Measurements from ENCODE around the gene SEC14L1.
"Not testable (repeated sequence)": the region's sequence is repeated elsewhere in the genome, so short reads cannot be mapped to it uniquely, and the experiment has no call there.

The SEC14L1 gene

DNA sequence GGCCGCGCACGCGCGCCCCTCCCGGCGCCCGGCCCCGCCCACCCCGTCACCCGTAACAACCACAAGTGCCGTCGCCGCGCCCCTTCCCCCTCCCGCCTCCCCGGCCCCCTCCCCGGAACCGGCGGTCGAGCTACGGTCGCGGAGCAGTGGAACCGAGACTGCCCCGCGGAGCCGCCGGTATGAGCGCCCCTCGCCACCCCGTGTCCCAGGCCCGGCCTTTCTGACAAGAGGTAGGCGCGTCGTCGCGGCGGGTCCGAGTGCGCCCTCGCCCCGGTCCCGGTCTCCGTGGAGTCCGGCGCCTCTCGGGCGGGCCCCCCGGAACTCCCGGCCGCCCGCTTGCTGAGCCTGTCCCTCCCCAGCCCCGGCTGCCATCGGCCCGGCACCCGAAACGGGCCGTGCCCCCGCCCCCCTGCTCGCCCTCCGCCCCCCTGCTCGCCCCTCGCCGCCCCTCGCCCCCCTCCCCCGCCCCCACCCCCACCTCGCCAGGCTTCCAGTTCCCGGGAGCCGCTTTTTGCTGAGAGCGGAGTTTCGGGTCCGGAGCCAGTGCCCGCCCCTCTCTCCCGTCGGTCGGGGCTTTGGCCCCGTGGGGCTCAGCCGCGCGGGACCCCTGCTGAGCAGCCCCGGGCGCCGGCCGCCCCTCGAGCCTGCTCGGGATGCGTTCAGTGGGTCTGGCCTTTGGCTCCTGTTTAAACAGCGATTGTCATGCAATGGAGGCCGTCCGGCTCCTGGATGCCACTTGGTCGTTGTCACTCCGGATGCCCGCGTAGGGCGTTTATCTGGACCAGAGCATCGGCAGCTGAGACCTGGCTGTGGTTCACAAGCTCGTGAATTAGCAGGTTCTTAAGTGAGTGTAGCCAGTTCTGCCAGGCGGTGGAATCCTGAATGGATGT, at the start of gene SEC14L1:
Gene SEC14L1 (plus strand): TSS at position 92 of the 890 bp plus-strand sequence. CDS start 2,628 bp downstream, outside the sequence.
- no peak for DNase-seq

DNA sequence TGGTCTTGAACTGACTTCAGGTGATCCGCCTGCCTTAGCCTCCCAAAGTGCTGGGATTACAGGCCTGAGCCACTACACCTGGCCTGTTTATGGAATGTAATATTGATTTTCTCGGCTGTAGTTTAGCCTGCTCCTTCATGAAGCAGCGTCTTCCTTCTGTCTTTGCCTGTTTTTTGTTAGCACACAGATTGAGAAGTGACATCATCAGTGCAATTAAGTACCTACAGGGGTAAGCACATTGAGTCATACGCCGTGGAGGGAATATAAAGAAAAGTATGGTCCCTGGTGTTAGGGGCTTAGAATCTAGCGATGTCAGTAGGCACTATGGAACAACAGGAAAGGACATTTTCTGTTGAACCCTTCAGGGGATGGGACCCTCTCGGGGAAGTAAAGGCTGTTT, 48.7 kb upstream of the SEC14L1 start:
- DNase-seq: no peak

DNA sequence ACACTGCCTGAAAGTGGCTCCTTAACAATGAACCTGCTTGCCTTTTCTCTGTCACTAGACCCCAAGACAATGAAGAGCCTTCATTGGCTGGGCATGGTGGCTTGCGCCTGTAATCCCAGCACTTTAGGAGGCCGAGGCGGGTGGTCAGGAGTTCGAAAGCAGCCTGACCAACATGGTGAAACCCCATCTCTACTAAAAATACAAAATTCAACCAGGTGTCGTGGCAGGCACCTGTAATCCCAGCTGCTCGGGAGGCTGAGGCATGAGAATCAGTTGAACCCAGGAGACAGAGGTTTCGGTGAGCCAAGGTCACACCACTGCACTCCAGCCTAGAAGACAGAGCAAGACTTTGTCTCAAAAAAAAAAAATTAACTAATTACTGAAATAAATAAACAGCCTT, 45.3 kb upstream of the SEC14L1 start:
- DNase-seq: no peak

DNA sequence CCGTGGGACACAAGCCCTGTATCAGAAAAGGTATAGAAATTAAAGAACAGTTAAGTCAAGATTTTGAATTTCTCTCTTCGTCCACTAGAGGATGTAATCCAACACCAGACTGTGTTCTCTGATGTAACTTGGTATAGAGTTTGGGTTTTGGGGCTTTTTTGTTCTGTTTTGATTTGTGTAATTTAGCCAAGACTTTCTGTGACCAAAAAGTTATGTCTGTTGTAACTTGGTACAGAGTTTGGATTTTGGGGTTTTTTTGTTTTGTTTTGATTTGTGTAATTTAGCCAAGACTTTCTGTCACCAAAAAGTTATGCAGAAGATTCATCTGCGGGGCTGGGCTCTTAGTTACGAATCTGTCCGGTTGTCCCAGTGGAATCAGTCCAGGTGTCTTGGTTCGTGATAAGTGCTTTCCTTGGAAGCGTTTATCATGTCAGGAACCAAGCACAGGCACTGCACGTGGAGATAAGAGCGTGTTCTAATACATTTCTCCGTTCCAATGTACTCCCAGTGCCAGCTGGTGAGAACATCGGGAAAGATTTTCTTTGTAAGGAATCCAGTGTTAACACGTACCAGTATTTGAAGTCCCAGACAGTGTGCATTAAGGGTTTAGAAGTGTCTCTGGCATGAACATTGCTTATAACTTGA, 44.1 kb upstream of the SEC14L1 start:
- DNase-seq: no peak

DNA sequence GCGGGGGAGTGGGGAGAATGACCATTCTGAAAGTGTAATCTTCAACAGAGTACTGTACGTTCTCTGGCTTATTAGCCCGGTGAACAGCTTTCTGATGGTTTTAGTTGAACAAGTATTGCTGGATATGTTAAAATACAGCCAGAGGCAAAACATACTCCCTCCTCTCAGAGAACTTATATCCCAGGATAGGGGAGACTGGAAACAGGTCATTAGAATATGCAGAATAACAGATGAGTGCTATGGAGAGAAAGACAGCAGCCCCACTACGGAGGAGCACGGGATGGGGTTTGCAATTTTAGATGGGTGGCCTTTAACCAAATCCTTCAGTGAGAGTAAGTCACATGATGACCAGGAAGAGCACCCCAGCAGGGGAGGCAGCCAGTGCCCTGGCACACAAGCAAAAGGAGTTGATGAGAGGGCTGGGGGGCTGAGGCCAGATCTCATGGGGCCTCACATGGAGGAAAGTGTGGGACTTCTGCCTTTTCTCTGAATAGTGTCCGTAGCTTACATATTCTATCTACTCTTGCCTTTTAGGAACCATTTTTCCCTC, 43.1 kb upstream of the SEC14L1 start:
- no peak for DNase-seq

DNA sequence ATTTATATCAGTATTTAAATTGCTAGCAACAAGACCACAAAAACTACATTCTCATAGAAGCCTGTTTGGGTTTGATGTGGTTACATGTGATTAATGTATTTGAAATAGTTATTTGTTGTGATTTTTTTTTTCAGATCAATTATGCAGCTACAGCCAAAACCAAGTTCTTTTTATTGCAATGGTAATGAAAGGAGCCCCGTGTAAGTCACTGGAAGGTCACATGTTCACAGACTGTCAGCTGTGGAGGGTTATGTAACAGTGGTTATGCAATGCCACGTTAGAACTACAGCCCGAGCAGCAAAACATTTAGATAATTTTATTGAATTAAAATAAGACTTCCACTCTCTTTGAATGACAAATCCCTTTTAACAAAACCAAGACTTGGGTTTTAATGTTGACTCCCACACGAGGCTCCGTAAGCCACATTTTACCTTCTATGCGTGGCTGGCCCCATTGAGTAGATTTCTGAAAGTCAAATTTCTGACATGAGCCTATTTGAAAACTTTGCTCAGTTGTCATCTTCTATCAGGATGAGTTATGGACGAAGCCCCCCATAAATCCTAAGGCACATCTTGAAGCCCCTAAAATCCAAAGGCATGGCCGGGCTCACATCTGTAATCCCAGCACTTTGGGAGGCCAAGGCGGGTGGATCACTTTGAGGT, 41.8 kb upstream of the SEC14L1 start:
- no peak for DNase-seq

DNA sequence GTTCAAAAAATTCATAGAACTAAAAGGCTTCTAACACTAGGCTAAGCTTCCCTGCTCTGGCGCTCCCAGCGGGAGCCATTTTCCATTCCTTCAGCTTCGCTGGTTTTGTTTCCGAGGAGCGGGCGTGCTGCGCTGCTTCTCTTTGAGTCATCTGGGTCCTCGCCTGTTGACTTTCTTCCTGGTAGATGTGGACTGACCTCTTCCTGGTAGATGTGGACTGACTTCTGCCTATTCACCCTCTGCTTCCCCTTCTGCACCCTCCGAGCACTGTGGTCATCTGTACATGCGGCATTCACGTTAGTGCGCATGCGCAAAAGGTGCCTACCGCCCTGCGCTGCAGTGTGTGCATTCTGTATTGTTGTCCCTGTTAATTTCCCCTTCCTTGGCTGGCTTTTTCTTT, 40.8 kb upstream of the SEC14L1 start:
- no peak for DNase-seq

DNA sequence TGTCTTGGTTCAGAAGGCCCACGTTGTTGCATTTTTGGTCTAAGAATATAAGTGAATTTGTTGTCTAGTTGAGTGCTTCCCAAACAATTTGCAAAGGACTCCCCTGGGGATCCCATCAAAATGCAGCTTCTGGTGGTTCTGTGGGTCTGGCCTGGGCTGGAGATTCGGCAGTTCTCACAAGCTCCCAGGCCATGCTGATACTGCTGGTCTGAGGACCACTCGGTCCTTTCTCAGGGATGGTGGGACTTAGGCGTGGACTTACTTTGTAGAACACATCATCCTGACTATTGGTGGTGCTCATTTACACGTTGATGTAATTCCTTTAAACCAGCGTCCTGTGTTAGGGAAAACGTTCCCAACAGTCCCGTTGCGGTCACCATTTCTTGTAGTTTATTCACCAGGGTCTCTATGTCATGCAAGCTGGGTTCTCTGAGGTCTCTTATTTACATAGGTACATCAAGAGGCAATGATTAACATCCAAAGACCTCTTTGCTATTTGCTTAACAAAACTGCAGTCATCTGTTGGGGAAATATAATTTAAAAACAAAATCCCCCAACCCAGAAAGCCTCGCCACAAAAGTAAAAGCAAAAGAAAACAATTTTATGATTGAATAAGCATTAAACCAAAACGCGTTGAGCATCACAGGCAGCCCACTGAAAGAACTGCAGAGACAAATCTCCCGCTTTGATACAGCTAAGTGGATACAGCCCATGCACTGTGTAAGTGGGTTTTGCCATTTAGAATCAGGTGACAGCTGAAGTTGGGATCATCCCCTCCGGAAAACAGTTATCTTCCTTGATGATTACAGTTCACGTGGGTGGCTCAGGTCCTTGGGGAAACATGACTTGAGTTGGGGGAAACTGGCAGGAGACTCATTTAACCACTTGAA, 39.0 kb upstream of the SEC14L1 start:
- no peak for DNase-seq

DNA sequence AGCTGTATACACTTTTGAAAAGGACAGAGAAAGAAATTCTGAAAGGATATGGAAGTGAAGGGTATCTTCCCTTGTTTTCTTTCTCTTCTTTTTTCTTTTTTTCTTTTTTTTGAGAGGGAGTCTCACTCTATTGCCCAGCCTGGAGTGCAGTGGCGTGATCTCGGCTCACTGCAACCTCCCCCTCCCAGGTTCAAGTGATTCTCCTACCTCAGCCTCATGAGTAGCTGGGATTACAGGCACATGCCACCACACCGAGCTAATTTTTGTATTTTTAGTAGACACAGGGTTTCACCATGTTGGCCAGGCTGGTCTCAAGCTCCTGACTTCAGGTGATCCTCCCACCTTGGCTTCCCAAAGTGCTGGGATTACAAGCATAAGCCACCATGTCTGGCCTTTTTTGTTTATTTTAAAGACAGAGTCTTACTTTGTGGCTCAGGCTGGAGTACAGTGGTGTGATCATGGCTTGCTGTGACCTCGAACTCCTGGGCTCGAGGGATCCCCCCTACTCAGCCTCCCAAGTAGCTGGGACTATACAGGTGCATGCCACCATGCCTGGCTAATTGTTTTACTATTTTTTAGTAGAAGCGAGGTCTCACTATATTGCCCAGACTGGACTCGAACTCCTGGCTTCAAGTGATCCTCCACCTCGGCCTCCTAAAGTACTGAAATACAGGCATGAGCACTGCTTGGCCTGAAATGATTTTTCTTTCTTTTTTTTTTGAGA, 38.2 kb upstream of the SEC14L1 start:
- DNase-seq: not testable (repeated sequence)

DNA sequence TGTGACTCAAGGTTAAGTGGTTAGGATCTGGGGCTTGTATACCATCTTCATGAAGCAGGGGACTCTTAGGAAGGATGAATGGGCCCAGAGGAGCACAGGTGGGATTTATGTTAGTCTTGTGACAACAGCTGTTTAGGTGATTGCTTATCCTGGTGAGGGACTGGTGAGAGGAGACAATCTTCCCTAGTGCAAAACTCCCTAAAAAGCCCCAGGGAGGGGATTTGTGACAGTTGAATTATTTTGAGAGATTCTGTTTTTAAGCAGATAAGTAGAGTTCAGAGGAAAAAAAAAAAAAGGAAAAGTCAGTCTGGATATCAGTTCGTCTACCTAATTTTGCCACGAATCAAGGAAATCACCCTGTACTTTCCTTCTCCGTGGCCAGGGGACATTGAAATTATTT, 35.1 kb upstream of the SEC14L1 start:
- no peak for DNase-seq

DNA sequence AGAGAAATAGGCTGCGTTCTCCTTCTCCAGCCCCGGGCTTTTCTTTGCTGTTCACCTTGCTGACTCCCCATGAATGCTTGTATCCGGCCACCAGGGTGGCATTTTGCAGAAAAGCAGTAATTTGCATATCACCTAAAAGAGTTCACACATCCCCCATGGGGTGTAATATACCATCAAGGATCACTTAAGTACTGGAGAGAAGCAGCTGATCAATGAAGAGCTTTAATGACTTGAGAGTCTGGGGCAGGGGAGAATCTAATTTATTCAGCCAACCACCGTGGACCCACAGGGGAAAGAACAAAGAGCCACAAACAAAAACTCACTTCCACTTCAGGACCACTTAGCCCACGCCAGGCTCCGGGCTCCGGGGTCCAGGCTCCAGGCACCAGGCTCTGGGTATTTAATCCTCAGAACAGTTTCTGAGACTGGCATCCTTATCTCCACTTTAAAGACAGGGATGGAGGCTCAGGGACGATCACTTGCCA, 33.9 kb upstream of the SEC14L1 start:
- DNase-seq: peak; percentile 20

DNA sequence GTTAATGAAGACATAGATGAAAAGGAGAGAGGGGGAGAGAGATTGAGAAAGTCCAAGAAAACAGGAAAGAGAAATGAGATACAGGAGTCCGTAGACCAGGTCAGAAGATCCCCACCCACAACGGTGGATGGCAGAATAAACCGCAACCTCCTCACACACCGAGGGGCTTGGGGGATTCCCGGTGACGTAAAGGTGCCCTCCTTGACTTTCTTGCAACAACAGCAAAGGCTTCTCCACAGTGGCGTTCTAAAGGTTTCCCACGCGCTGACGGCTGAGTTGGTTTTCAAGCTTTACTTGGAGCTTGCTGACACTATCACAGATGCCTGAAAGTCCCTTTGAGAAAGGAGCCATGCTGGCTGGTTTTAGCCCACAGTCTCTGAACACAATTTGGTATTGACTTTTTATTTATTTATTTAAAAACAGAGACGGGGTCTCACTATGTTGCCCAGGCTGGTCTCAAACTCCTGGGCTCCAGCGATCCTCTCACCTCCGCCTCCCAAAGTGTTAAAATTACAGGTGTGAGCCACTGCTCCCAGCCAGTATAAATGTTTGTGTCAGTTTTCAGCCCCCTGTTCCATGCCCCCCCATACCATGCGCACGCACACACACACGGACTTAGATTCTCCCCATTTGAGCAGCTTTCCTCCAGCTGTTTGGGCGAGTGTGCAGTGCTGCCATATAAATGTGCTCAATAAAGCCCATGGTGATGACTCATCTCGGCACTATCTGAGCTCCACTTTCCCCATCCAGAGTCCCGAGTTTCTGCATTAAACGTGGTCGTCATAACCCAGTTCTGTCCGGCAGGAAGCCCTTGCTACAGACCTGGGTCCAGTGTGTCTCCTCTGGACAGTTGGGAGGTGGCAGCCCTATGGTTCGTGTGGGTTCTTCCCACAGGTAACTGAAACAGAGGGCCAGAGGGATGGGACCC, 33.0 kb upstream of the SEC14L1 start:
- DNase-seq: no peak

DNA sequence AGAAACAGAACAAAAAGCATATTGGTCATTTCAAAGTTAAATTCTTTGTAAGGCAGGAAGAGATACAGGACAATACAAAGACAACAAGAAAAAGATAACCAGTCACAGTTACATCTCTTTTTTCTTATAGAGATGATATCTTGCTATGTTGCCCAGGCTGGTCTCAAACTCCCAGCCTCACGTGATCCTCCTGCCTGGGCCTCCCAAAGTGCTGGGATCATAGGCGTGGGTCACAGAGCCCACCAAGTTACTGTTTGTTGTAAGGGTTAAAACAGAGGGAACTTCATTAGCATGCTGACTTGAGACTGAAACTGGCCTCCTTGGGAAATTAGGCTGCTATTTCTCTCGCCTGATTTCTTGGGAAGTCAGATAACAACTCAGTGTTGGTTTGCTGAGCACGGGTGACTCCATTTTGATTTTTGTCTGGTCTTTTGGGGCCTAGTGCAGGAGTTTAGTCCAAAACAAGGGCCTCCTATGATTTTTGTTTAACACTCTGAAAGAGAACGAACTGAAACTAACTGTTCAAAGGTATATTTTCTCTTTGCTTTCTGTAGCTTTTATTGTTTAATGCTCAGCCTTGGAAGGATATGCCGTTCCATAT, 31.5 kb upstream of the SEC14L1 start:
- no peak for DNase-seq

DNA sequence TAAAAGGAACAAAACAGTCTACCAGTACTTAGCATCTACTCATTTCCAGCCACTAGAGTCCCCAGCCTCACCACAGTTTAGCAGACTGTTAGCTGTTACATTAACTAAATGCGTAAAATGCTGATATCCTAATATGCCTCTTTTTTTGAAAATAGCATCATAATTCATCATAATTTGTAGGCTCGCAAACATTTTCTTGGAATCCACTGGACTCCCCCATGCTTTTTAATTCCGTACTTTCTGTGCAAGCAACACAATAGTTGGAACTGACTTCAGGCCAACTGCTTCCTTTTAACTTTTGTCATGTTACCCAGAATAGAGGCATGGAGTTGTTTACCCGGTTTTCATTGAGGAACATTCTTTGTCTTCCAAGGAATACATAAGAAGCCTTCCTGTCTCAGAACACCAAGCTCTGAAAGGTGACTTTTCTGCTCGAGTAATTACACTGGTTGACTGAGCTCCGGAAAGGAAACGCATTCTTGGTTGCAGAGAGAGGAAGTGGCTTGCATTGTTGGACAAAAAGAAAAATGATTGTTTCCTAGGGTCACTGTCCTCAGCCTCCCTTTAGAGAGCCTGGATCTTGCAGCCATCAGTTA, 30.9 kb upstream of the SEC14L1 start:
- no peak for DNase-seq

DNA sequence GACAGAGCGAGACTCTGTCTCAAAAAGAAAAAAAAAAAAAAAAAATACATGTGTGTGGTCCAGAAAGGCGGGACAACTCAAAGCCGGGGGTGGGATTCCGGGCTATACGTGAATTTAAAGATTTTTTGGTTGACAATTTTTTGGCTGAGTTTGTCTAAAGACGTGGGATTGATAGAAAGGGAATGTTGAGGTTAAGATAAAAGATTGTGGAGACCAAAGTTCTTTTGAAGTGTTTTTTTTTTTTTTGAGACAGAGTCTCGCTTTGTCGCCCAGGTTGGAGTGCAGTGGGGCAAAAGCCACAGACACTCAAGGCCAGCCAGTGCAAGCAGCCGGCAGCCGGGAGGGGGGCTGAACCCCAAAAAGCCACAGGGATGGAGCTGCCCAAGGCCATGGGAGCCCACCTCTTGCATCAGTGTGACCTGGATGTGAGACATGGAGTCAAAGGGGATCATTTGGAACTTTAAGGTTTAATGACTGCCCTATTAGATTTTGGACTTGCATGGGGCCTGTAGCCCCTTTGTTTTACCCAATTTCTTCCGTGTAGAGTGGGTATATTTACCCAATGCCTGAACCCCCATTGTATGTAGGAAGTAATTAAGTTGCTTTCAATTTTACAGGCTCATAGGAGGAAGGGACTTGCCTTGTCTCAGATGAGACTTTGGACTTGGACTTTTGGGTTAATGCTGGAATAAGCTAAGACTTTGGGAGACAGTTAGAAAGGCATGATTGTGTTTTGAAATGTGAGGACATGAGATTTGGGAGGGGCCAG, 29.4 kb upstream of the SEC14L1 start:
- not testable (repeated sequence) for DNase-seq

DNA sequence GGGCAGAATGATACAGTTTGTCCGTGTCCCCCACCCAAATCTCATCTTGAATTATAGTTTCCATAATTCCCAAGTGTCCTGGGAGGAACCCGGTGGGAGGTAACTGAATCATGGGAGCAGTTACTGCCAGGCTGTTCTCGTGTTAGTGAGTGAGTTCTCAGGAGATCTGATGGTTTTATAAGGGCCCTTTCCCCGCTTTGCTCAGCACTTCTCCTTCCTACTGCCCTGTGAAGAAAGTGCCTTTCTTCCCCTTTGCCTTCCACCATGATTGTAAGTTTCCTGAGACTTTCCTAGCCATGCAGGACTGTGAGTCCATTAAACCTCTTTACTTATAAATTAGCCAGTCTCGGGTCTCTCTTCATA, 28.9 kb upstream of the SEC14L1 start:
- no peak for DNase-seq

DNA sequence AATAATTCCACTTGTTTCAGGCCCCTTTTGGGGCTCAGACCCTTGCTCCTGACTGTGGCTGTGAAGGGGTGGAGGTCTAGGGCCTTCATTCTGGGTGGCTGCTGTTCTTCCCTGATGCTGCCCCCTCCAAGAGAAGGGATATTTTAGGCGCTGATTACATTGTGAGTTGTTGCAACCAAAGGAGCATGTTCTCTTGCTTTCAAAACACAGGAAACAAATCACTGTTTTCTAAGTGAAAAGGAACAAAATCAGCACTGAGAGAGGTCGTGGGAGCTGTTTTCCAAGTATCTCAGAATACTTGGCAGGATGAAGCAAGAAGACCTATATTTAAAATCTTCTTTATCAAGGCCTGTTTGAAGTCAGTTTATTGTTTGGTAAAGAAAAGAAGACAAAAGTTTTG, 25.3 kb upstream of the SEC14L1 start:
- no peak for DNase-seq

DNA sequence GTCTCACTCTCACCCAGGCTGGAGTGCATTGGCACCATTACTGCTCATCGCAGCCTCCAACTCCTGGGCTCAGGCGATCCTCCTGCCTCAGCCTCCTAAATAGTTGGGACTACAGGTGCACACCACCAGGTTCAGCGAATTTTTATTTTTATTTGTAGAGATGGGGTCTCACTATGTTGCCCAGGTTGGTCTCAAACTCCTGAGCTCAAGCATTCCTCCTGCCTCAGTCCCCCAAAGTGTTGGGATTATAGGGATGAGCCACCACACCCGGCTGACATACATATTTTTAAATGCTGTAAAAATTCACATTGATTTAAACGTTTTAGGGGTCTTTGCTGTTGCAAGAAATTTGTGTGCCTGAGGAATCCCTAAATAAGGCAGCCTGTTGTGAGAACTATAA, 24.8 kb upstream of the SEC14L1 start:
- DNase-seq: no peak

DNA sequence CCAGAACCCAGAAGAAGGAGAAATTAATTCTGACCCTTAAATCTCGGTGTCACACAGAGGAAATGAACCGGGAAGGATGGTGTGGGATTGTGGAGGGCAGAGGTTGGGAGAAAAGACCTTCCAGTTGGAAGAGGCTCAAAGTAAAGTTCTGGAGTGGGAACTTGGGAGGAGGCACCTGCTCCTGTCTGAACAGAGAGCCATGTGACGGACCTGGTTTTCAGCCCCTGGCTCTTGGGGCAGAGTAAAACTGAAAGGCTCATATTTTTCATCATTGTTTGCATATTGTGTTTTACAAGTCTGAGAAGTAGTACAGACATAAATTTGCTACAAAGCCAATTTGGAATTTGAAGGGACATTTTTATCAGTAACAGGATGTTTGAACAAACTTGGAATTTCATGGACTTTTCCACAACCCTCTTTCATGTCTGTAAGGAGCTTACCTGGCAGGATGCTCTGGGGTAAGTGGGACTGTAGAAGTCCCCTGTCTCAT, 24.4 kb upstream of the SEC14L1 start:
- DNase-seq: no peak

Measured in NCI-H1417 treated with DMSO at 0.1 percent for 48 hours (cell line).